Transverse colon (tissue), 4 donors: ENCODE data around the gene LIN52. TPM values are rescaled to one million over a fixed set of nuclear protein-coding genes. Genes with fewer than 3 reads are reported as not detected.

Experiments used
- DNase-seq: peaks from one replicate; pipeline ENCODE4 v3.0.0-alpha.2; 2019
- H3K27ac ChIP-seq, 4 donors: fragments of 200-600 bp; sonication (generic); 2 replicates each; pipeline ENCODE4 v1.5.1; 2016 to 2018; ENCODE audit warnings: inconsistent platforms in 4 of 4
- H3K27me3 ChIP-seq: fragments of 200-600 bp; sonication (generic); 2 replicates; pipeline ENCODE4 v1.5.1; 2017; ENCODE audit warnings: inconsistent platforms
- H3K36me3 ChIP-seq, 4 donors: fragments of 200-600 bp; sonication (generic); 2 replicates each; pipeline ENCODE4 v1.5.1; 2017 to 2019; ENCODE audit warnings: inconsistent platforms in 4 of 4
- H3K4me1 ChIP-seq, 4 donors: fragments of 200-600 bp; sonication (generic); 2 replicates each; pipeline ENCODE4 v1.5.1; 2017 to 2020; ENCODE audit warnings: inconsistent platforms in 4 of 4
- H3K4me3 ChIP-seq, 4 donors: fragments of 200-600 bp; sonication (generic); 1 replicate in 1 of 4; 2 replicates in 3 of 4; pipeline versions ENCODE4 v1.5.1 to v1.6.1; 2017 to 2019; ENCODE audit warnings: inconsistent platforms in 4 of 4
- H3K9me3 ChIP-seq, 2 donors: fragments of 200-600 bp; sonication (generic); 2 replicates each; pipeline ENCODE4 v1.5.1; 2017 to 2019; ENCODE audit warnings: inconsistent platforms in 2 of 2
- EP300 ChIP-seq: sonication (generic); formaldehyde crosslinking; IDR thresholded peaks from one replicate; pipeline ENCODE4 v1.6.1; 2017; ENCODE audit warnings: antibody characterized with exemption, low read depth
- POLR2A ChIP-seq: fragments of 450-650 bp; IDR thresholded peaks from one replicate; pipeline ENCODE4 v1.6.1; 2016; ENCODE audit warnings: antibody characterized with exemption, mild to moderate bottlenecking, moderate library complexity
- POLR2AphosphoS5 ChIP-seq, 3 donors: sonication (generic); formaldehyde crosslinking; IDR thresholded peaks; one replicate each; pipeline ENCODE4 v1.6.1; 2016; ENCODE audit warnings: antibody characterized with exemption in 3 of 3
- WGBS, 2 donors: methylation state at CpG; one replicate each; pipeline ENCODE4 v1.1.5; 2018; ENCODE audit warnings: low coverage in 1 of 2; 5-methylcytosine and 5-hydroxymethylcytosine counted together
- in situ Hi-C, 4 donors: fragments of 200-750 bp; cut with MboI; loops; one replicate each; pipeline versions ENCODE4 v1.15.0 to v1.15.1; 2017; ENCODE audit warnings: low sequenced_read_pairs in 3 of 4, low pct_ligation_motif_present in 1 of 4, low pct_unique_long_range_greater_than_20kb in 1 of 4
- intact Hi-C: fragments of 100-400 bp; cut with DNase I; formaldehyde crosslinking; loops from one replicate; pipeline ENCODE4 v1.15.1; 2023; ENCODE audit warnings: low total_unique reads
- total RNA-seq, 4 donors: library from RNA; depleted of rRNA; stranded (reverse); fragments of >200 nt; gene quantifications; one replicate each; pipeline ENCODE4 v1.1.0, GENCODE V29; 2016
- TF ChIP-seq, protein P1 (sequence below), 5 experiments: fragments of 200-600 bp in 3 of 5; fragments of 450-650 bp in 2 of 5; sonication (generic) in 3 of 5; IDR thresholded peaks; 1 replicate in 2 of 5; 2 replicates in 3 of 5; pipeline ENCODE4 v1.5.1; 2016 to 2017; ENCODE audit warnings: antibody characterized with exemption in 5 of 5, inconsistent platforms in 3 of 5, mild to moderate bottlenecking in 2 of 5, moderate library complexity in 1 of 5

Gene LIN52
- total RNA-seq, 4 donors from 2014 or later: 1.1 to 5.4 (median 4.6) TPM

DNA sequence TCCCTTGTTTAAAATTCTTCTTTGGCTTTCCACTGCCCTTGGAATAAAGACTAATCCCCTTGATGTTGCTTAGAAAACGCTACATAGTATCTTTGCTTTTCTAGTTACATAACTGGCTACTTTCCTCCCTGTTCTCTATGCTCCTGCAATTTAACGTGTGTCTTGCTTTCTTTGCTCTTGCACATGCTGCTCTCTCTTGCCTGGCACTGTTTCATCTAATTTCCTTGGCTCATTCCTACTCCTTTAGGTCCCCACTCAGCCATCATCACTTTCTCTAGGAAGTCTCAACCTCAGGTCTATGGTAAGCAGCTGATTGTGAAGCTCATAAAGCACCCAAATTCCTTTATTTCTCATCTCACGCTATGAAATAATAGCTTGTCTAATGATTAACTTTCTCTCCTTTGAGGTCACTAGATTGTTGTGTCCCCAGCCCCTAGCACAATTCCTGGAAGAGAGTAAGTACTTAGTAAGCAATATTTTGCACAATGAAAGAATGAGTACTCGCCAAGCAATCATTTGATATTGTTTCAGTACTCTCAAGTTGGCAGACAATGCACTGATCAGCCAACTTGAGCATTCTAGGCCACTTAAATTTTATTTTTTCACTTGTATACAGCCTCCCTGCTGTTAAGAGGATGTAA lies 3.8 kb upstream of the LIN52 start:
- no peak overlapping the region for H3K27ac ChIP-seq
- DNase-seq: no peak
- in situ Hi-C loops: no loop called here

DNA sequence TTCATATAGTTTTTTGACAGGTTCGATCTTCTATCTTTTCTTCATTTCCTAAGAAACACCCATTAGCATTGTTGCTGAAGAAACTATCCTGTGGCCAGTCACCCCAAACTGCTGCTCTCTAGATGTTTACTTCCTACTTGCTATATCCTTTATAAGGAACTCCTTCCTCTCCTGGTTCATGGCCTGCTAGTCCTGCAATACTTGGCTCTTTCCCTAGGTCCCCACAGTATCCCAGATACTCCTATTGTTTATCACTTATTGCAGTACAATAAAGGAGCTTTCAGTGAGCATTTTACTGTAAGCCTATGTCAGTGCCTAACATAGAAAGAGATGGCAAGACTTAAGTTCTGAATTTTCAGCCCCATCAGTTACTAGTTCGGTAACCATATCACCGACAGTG lies 3.3 kb upstream of the LIN52 start:
- intact Hi-C loops (no loop called here), in situ Hi-C loops (no loop called here)
- WGBS, 2 donors: 82 to 95% methylated on average over 1 to 3 of the region's 3 CpGs
- peaks cover 4 to 22% (median 18%) of the 10 kb centered on the region in 4 donors for H3K4me1 ChIP-seq
- no peaks in the 10 kb centered on the region for H3K9me3 ChIP-seq
- H3K27ac ChIP-seq: no peak overlapping the region
- no peaks in the 10 kb centered on the region for H3K27me3 ChIP-seq
- no peak for TF ChIP-seq POLR2A
- no peak for TF ChIP-seq POLR2AphosphoS5 (IDR thresholded peaks at IDR 0.05)
- TF ChIP-seq EP300: no peak
- TF ChIP-seq, protein P1, sequence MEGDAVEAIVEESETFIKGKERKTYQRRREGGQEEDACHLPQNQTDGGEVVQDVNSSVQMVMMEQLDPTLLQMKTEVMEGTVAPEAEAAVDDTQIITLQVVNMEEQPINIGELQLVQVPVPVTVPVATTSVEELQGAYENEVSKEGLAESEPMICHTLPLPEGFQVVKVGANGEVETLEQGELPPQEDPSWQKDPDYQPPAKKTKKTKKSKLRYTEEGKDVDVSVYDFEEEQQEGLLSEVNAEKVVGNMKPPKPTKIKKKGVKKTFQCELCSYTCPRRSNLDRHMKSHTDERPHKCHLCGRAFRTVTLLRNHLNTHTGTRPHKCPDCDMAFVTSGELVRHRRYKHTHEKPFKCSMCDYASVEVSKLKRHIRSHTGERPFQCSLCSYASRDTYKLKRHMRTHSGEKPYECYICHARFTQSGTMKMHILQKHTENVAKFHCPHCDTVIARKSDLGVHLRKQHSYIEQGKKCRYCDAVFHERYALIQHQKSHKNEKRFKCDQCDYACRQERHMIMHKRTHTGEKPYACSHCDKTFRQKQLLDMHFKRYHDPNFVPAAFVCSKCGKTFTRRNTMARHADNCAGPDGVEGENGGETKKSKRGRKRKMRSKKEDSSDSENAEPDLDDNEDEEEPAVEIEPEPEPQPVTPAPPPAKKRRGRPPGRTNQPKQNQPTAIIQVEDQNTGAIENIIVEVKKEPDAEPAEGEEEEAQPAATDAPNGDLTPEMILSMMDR (IDR thresholded peaks at IDR 0.05): no peak
- H3K4me3 ChIP-seq: no peak overlapping the region
- no peaks in the 10 kb centered on the region for H3K36me3 ChIP-seq
- no peak for DNase-seq

More for the DNA sequence above, 3.8 kb upstream of the LIN52 start:
- Histone ChIP-seq H3K4me3 (no peak overlapping the region), H3K27me3 (no peaks in the 10 kb centered on the region), H3K9me3 (no peaks in the 10 kb centered on the region), H3K4me1 (peaks cover 4 to 20% (median 16%) of the 10 kb centered on the region in 4 donors), H3K36me3 (no peaks in the 10 kb centered on the region)
- intact Hi-C loops: no loop called here
- 54 to 64% methylated on average over 3 to 4 of the region's 4 CpGs for WGBS, 2 donors
- TF ChIP-seq EP300 (no peak), POLR2A (no peak), POLR2AphosphoS5 (IDR thresholded peaks at IDR 0.05) (no peak)
- TF ChIP-seq, protein P1 (IDR thresholded peaks at IDR 0.05): no peak

DNA sequence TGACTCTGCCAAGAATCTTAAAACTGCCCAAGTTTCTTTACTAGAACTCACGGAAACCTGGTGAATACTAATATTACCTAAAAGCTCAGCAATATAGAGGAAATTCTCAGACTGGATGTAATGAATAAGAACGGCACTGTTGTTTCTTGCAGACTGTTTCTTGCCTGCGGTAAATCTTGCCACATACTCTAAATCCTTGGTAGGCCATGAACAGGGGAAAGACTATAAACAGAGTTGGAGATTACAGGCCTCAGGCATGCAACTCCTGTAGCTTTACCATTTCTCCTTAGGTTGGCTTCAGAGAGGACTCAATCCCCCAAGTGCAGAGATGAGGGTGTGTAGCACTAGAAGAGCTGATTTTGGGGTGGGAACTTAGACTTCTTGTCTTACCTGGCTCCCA lies 1.6 kb upstream of the LIN52 start:
- Histone ChIP-seq H3K36me3 (no peaks in the 10 kb centered on the region), H3K9me3 (no peaks in the 10 kb centered on the region), H3K27ac (peak overlapping the region in 3 of 4 donors; percentile 74 to 92 (median 88)), H3K4me3 (peak overlapping the region in 1 of 4 donors; percentile 98), H3K4me1 (peaks cover 4 to 22% (median 18%) of the 10 kb centered on the region in 4 donors), H3K27me3 (no peaks in the 10 kb centered on the region)
- TF ChIP-seq EP300 (no peak), POLR2AphosphoS5 (IDR thresholded peaks at IDR 0.05) (no peak), POLR2A (no peak)
- TF ChIP-seq, protein P1 (IDR thresholded peaks at IDR 0.05): no peak
- 83 to 89% methylated on average over 2 to 3 of the region's 3 CpGs for WGBS, 2 donors
- intact Hi-C loops: no loop called here
- in situ Hi-C loops: no loop called here
- DNase-seq: no peak

DNA sequence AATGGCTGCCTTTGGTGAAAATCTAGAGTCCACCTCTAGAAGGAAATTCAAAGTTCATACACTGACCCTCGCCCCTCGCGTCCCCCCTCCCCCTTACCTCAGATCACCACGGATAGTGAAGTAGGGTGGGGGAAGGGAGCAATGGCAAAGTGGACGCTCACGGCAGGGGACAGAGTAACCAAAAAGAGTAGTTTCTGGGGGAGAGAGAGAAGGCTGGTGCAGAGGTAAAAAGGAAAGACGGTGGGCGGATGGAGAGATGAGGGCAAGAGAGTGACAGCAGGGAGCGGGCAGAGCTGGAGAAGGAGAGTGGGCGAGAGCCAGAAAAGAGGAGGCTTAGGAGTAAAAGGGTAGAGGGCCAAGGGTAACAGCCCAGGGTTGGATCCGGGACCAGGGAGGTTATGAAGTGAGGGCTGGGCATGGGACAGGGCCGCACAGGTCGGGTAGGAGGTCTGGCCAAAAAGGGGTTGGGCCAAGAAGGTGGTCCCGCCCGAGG lies 926 bp upstream of the LIN52 start:
- Histone ChIP-seq H3K4me1 (peaks cover 4 to 22% (median 18%) of the 10 kb centered on the region in 4 donors), H3K27ac (peak overlapping the region; percentile 74 to 92 (median 90)), H3K36me3 (no peaks in the 10 kb centered on the region), H3K9me3 (no peaks in the 10 kb centered on the region), H3K27me3 (no peaks in the 10 kb centered on the region), H3K4me3 (peak overlapping the region; percentile 53 to 98 (median 76))
- 2% methylated on average over 7 to 15 of the region's 15 CpGs for WGBS, 2 donors
- intact Hi-C loops: loop anchor here (1.0 kb wide), 1 partner anchor 65 kb away; the partner anchor contains the start of genes BBOF1 and ENTPD5
- in situ Hi-C loops: no loop called here
- no peak for DNase-seq
- no peak for TF ChIP-seq EP300
- TF ChIP-seq, protein P1 (IDR thresholded peaks at IDR 0.05): peak in 1 of 5 experiments; percentile 9
